Measurements from ENCODE around the gene CALHM2. TPM values are rescaled to one million over a fixed set of nuclear protein-coding genes. Genes with fewer than 3 reads are reported as not detected.

The CALHM2 gene
- total and polyA plus RNA-seq, 4 donors = 6.2 to 13.5 (median 10.2) TPM

GRCh38 chr10:103478671-103479070 lies 26.5 kb upstream of the CALHM2 start:
- WGBS (ENCODE audit: insufficient coverage) = 74% methylated on average over 22 of the region's 22 CpGs

GRCh38 chr10:103476046-103476768 lies 24.0 kb upstream of the CALHM2 start:
- Histone ChIP-seq H3K36me3 (ENCODE audit: control insufficient read depth, insufficient read depth, low read length) (no peaks in the 10 kb centered on the region), H3K9me3 (ENCODE audit: control insufficient read depth, insufficient read depth, low read length) (no peaks in the 10 kb centered on the region), H3K27me3 (ENCODE audit: control insufficient read depth, insufficient read depth, low read length) (no peaks in the 10 kb centered on the region), H3K27ac (ENCODE audit: low read depth, low read length) (no peak overlapping the region), H3K4me1 (ENCODE audit: control insufficient read depth, insufficient read depth, low read length) (peaks cover 4% of the 10 kb centered on the region), H3K4me3 (ENCODE audit: low read depth, low read length) (no peak overlapping the region)
- no peak for DNase-seq (ENCODE audit: low read depth in 4 of 6, low spot score in 6 of 6)
- 59% methylated on average over 9 of the region's 11 CpGs for WGBS (ENCODE audit: insufficient coverage)

More at GRCh38 chr10:103478671-103479070, 26.5 kb upstream of the CALHM2 start:
- Histone ChIP-seq H3K27ac (ENCODE audit: low read depth, low read length) (no peak overlapping the region), H3K36me3 (ENCODE audit: control insufficient read depth, insufficient read depth, low read length) (no peaks in the 10 kb centered on the region), H3K9me3 (ENCODE audit: control insufficient read depth, insufficient read depth, low read length) (no peaks in the 10 kb centered on the region), H3K27me3 (ENCODE audit: control insufficient read depth, insufficient read depth, low read length) (no peaks in the 10 kb centered on the region), H3K4me1 (ENCODE audit: control insufficient read depth, insufficient read depth, low read length) (peaks cover 4% of the 10 kb centered on the region), H3K4me3 (ENCODE audit: low read depth, low read length) (no peak overlapping the region)
- DNase-seq (ENCODE audit: low read depth in 4 of 6, low spot score in 6 of 6) = no peak

DNA sequence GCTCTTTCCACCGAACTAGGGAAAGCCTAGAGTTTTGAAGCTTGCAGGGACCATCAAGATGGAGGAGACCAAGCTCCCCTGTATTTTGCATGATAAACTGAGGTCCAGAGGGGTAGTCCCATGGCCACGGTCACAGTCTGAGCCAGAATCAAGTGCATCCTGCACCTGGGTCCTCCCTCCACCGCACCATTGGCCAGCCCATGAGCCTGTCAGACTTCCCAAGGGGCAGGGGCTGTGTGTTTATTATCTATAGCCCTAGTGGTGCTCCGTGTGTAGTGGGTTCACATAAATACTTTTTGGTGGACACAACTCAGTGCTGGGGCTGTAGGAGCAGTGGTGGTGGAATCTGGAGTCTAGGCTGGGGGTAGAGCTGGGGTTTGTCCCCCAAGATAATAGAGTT lies 23.3 kb upstream of the CALHM2 start:
- H3K36me3 ChIP-seq (ENCODE audit: control insufficient read depth, insufficient read depth, low read length) = no peaks in the 10 kb centered on the region

GRCh38 chr10:103474077-103474476 lies 21.9 kb upstream of the CALHM2 start:
- WGBS (ENCODE audit: insufficient coverage) = 86% methylated on average over 3 of the region's 3 CpGs

More for the DNA sequence above, 23.3 kb upstream of the CALHM2 start:
- Histone ChIP-seq H3K27me3 (ENCODE audit: control insufficient read depth, insufficient read depth, low read length) (no peaks in the 10 kb centered on the region), H3K4me1 (ENCODE audit: control insufficient read depth, insufficient read depth, low read length) (no peaks in the 10 kb centered on the region), H3K27ac (ENCODE audit: low read depth, low read length) (no peak overlapping the region), H3K9me3 (ENCODE audit: control insufficient read depth, insufficient read depth, low read length) (no peaks in the 10 kb centered on the region), H3K4me3 (ENCODE audit: low read depth, low read length) (no peak overlapping the region)
- no peak for DNase-seq (ENCODE audit: low read depth in 4 of 6, low spot score in 6 of 6)
- WGBS (ENCODE audit: insufficient coverage) = 80% methylated on average over 4 of the region's 4 CpGs

DNA sequence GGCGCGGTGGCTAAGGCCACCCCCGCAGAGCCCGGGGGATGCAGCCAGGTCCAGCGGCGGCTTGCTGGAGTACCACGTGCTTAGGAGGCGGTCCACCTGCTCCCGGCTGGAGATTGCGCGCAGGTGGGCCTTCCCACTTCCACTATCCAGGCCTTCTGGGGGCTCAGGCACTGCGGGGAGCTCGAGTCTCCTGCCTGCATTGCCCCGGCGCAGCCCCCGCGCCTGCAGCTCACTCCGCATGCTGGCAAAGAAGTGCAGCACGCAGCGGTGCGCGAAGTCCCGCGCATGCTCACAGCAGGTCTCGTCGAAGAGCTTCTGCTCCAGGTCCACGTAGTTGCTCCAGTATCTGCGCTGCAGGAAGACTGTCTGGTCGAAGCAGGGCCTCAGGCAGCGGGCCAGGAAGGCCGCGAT lies 21.1 kb upstream of the CALHM2 start:
- Histone ChIP-seq H3K36me3 (ENCODE audit: control insufficient read depth, insufficient read depth, low read length) (no peaks in the 10 kb centered on the region), H3K9me3 (ENCODE audit: control insufficient read depth, insufficient read depth, low read length) (no peaks in the 10 kb centered on the region), H3K27ac (ENCODE audit: low read depth, low read length) (no peak overlapping the region), H3K27me3 (ENCODE audit: control insufficient read depth, insufficient read depth, low read length) (no peaks in the 10 kb centered on the region), H3K4me3 (ENCODE audit: low read depth, low read length) (no peak overlapping the region), H3K4me1 (ENCODE audit: control insufficient read depth, insufficient read depth, low read length) (no peaks in the 10 kb centered on the region)
- DNase-seq (ENCODE audit: low read depth in 4 of 6, low spot score in 6 of 6) = peak in 2 of 6 donors; percentile 39 to 80
- 50% methylated on average over 28 of the region's 32 CpGs for WGBS (ENCODE audit: insufficient coverage)

More at GRCh38 chr10:103474077-103474476, 21.9 kb upstream of the CALHM2 start:
- Histone ChIP-seq H3K9me3 (ENCODE audit: control insufficient read depth, insufficient read depth, low read length) (no peaks in the 10 kb centered on the region), H3K27me3 (ENCODE audit: control insufficient read depth, insufficient read depth, low read length) (no peaks in the 10 kb centered on the region), H3K4me1 (ENCODE audit: control insufficient read depth, insufficient read depth, low read length) (no peaks in the 10 kb centered on the region), H3K36me3 (ENCODE audit: control insufficient read depth, insufficient read depth, low read length) (no peaks in the 10 kb centered on the region), H3K4me3 (ENCODE audit: low read depth, low read length) (no peak overlapping the region), H3K27ac (ENCODE audit: low read depth, low read length) (no peak overlapping the region)
- no peak for DNase-seq (ENCODE audit: low read depth in 4 of 6, low spot score in 6 of 6)

- no peak for DNase-seq (ENCODE audit: low read depth in 4 of 6, low spot score in 6 of 6)
- Histone ChIP-seq H3K9me3 (ENCODE audit: control insufficient read depth, insufficient read depth, low read length) (no peaks in the 10 kb centered on the region), H3K36me3 (ENCODE audit: control insufficient read depth, insufficient read depth, low read length) (no peaks in the 10 kb centered on the region), H3K27me3 (ENCODE audit: control insufficient read depth, insufficient read depth, low read length) (no peaks in the 10 kb centered on the region), H3K4me3 (ENCODE audit: low read depth, low read length) (no peak overlapping the region), H3K27ac (ENCODE audit: low read depth, low read length) (no peak overlapping the region), H3K4me1 (ENCODE audit: control insufficient read depth, insufficient read depth, low read length) (no peaks in the 10 kb centered on the region)
- whole genome bisulfite sequencing (ENCODE audit: insufficient coverage) = 100% methylated on average over 2 of the region's 2 CpGs
Observed at GRCh38 chr10:103472005-103472404, 19.8 kb upstream of the CALHM2 start.

- Histone ChIP-seq H3K36me3 (ENCODE audit: control insufficient read depth, insufficient read depth, low read length) (no peaks in the 10 kb centered on the region), H3K4me1 (ENCODE audit: control insufficient read depth, insufficient read depth, low read length) (no peaks in the 10 kb centered on the region), H3K27ac (ENCODE audit: low read depth, low read length) (no peak overlapping the region), H3K9me3 (ENCODE audit: control insufficient read depth, insufficient read depth, low read length) (no peaks in the 10 kb centered on the region), H3K4me3 (ENCODE audit: low read depth, low read length) (no peak overlapping the region), H3K27me3 (ENCODE audit: control insufficient read depth, insufficient read depth, low read length) (no peaks in the 10 kb centered on the region)
- DNase-seq (ENCODE audit: low read depth in 4 of 6, low spot score in 6 of 6) = no peak
- 68% methylated on average over 8 of the region's 14 CpGs for WGBS (ENCODE audit: insufficient coverage)
Observed at GRCh38 chr10:103470761-103471653, 18.8 kb upstream of the CALHM2 start.

DNA sequence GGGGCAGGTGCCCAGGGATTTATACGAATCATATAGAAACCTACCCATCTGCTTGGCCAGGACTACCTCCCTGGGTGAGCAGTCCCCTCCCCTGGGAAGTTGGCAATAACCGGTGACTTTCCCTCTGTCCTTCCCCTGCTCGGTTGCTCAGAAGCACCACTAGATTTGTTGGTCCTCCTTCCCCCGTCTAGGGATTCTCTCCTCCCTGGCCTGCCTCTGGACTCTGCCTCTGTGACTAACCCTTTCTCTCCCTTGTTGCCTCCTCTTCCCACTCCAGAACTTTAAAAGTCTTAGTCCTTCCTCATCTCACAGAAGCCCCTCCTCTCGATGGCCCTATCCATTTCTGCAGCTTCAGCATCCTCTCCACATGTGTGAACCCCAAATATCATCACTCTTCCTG lies 17.0 kb upstream of the CALHM2 start:
- no peaks in the 10 kb centered on the region for H3K4me1 ChIP-seq (ENCODE audit: control insufficient read depth, insufficient read depth, low read length)
- no peaks in the 10 kb centered on the region for H3K9me3 ChIP-seq (ENCODE audit: control insufficient read depth, insufficient read depth, low read length)
- DNase-seq (ENCODE audit: low read depth in 4 of 6, low spot score in 6 of 6) = no peak
- no peaks in the 10 kb centered on the region for H3K27me3 ChIP-seq (ENCODE audit: control insufficient read depth, insufficient read depth, low read length)
- H3K4me3 ChIP-seq (ENCODE audit: low read depth, low read length) = no peak overlapping the region
- H3K27ac ChIP-seq (ENCODE audit: low read depth, low read length) = no peak overlapping the region
- H3K36me3 ChIP-seq (ENCODE audit: control insufficient read depth, insufficient read depth, low read length) = no peaks in the 10 kb centered on the region
- 66% methylated on average over 5 of the region's 5 CpGs for WGBS (ENCODE audit: insufficient coverage)

- Histone ChIP-seq H3K27me3 (ENCODE audit: control insufficient read depth, insufficient read depth, low read length) (no peaks in the 10 kb centered on the region), H3K36me3 (ENCODE audit: control insufficient read depth, insufficient read depth, low read length) (no peaks in the 10 kb centered on the region), H3K27ac (ENCODE audit: low read depth, low read length) (no peak overlapping the region)
Observed at GRCh38 chr10:103467406-103467805, 15.2 kb upstream of the CALHM2 start.

More at GRCh38 chr10:103467406-103467805, 15.2 kb upstream of the CALHM2 start:
- no peak for DNase-seq (ENCODE audit: low read depth in 4 of 6, low spot score in 6 of 6)
- no peak overlapping the region for H3K4me3 ChIP-seq (ENCODE audit: low read depth, low read length)
- H3K4me1 ChIP-seq (ENCODE audit: control insufficient read depth, insufficient read depth, low read length) = no peaks in the 10 kb centered on the region
- 72% methylated on average over 4 of the region's 7 CpGs for WGBS (ENCODE audit: insufficient coverage)
- H3K9me3 ChIP-seq (ENCODE audit: control insufficient read depth, insufficient read depth, low read length) = no peaks in the 10 kb centered on the region
